H1 (cell line): ENCODE results near the gene BARX2. TPM values are rescaled to one million over a fixed set of nuclear protein-coding genes. Genes with fewer than 3 reads are reported as not detected.

Experiments used
- BACH1 ChIP-seq: IDR thresholded peaks from 2 replicates; pipeline ENCODE4 v1.6.1; 2012; ENCODE audit warnings: low read length, improper control_type of control experiment
- CBX5 ChIP-seq: fragments of 300-800, 300-1000 bp; sonication (generic); IDR thresholded peaks from 2 replicates; pipeline ENCODE4 v1.7.1; 2016; ENCODE audit warnings: antibody characterized with exemption, low read length, low read depth
- CHD1 ChIP-seq: IDR thresholded peaks from 2 replicates; pipeline ENCODE4 v1.6.1; 2012; ENCODE audit warnings: low read depth, low read length, improper control_type of control experiment
- CREB1 ChIP-seq: IDR thresholded peaks from 2 replicates; pipeline ENCODE4 v1.6.1; 2012; ENCODE audit warnings: inconsistent platforms
- CTBP2 ChIP-seq: IDR thresholded peaks from 2 replicates; pipeline ENCODE4 v1.7.0; 2011; ENCODE audit warnings: borderline replicate concordance, mild to moderate bottlenecking, moderate library complexity, mixed read lengths, low read length; ENCODE audit not compliant: insufficient read depth, insufficient read length
- E2F6 ChIP-seq: IDR thresholded peaks from 2 replicates; pipeline ENCODE4 v1.6.1; 2012; ENCODE audit warnings: inconsistent platforms
- EGR1 ChIP-seq: IDR thresholded peaks from 2 replicates; pipeline ENCODE4 v1.6.1; 2011; ENCODE audit warnings: low read depth, low read length, borderline replicate concordance
- HDAC2 ChIP-seq, 2 experiments: fragments of 300-600 bp in 1 of 2; sonication (generic) in 1 of 2; IDR thresholded peaks; 2 replicates each; pipeline ENCODE4 v1.6.1; 2011 to 2012; ENCODE audit warnings: low read depth in 2 of 2, low read length in 2 of 2, mild to moderate bottlenecking in 2 of 2, moderate library complexity in 2 of 2, borderline replicate concordance in 1 of 2, inconsistent platforms in 1 of 2
- JUN ChIP-seq: IDR thresholded peaks from 2 replicates; pipeline ENCODE4 v1.6.1; 2011; ENCODE audit warnings: low read depth, mild to moderate bottlenecking, improper control_type of control experiment, low read length
- JUND ChIP-seq: IDR thresholded peaks from 2 replicates; pipeline ENCODE4 v1.6.1; 2011; ENCODE audit warnings: mild to moderate bottlenecking, improper control_type of control experiment, low read length
- KDM1A ChIP-seq: fragments of 200-600, 300-600 bp; sonication (generic); IDR thresholded peaks from 2 replicates; pipeline ENCODE4 v1.7.1; 2016; ENCODE audit warnings: mild to moderate bottlenecking, low read length, borderline replicate concordance
- PHF8 ChIP-seq: fragments of 200-600 bp; sonication (generic); conservative IDR thresholded peaks from 2 replicates; pipeline ENCODE4 v1.7.1; 2012; ENCODE audit warnings: low read depth, mild to moderate bottlenecking, inconsistent platforms, low read length, moderate library complexity
- RAD21 ChIP-seq, 2 experiments: IDR thresholded peaks in 1 of 2; conservative IDR thresholded peaks in 1 of 2; 2 replicates each; pipeline ENCODE4 v1.6.1; 2011; ENCODE audit warnings: low read depth in 2 of 2, low read length in 2 of 2, improper control_type of control experiment in 1 of 2, inconsistent platforms in 1 of 2, mild to moderate bottlenecking in 1 of 2, moderate library complexity in 1 of 2
- SIN3A ChIP-seq, 2 experiments: IDR thresholded peaks in 1 of 2; conservative IDR thresholded peaks in 1 of 2; 2 replicates each; pipeline ENCODE4 v1.6.1; 2011 to 2012; ENCODE audit warnings: low read length in 2 of 2, improper control_type of control experiment in 1 of 2, low read depth in 1 of 2, mild to moderate bottlenecking in 1 of 2
- SIRT6 ChIP-seq: IDR thresholded peaks from one replicate; pipeline ENCODE4 v1.7.1; 2012; ENCODE audit warnings: low read length, inconsistent platforms
- SP1 ChIP-seq: IDR thresholded peaks from 2 replicates; pipeline ENCODE4 v1.6.1; 2011; ENCODE audit warnings: low read depth, low read length
- SP2 ChIP-seq: IDR thresholded peaks from 2 replicates; pipeline ENCODE4 v1.6.1; 2012; ENCODE audit warnings: mild to moderate bottlenecking, low read length, inconsistent platforms
- TEAD4 ChIP-seq: IDR thresholded peaks from 2 replicates; pipeline ENCODE4 v1.6.1; 2012; ENCODE audit warnings: low read depth, low read length, inconsistent platforms, mixed read lengths
- YY1 ChIP-seq: IDR thresholded peaks from 2 replicates; pipeline ENCODE4 v1.6.1; 2011; ENCODE audit warnings: low read depth, mild to moderate bottlenecking, low read length
- polyA plus RNA-seq, 7 experiments: library from polyadenylated mRNA; depleted of rRNA in 3 of 7; stranded (reverse) in 5 of 7; unstranded in 2 of 7; fragments of >200 nt in 5 of 7; fragments of 200-250 nt in 2 of 7; gene quantifications; 1 replicate in 5 of 7; 2 replicates in 1 of 7; 4 replicates in 1 of 7; pipeline versions ENCODE4 v1.2.1 to v1.2.3, GENCODE V29; 2011 to 2013; ENCODE audit warnings: missing spikeins in 2 of 7, mixed read lengths in 2 of 7
- total RNA-seq: library from RNA; stranded (reverse); fragmentation: NEBNext Ultra II Directional; extraction: Animal tissue kit (Norgen Biotek cat#: 25700); gene quantifications from 2 replicates; pipeline ENCODE4 v1.2.1, GENCODE V29; 2021
- TF ChIP-seq, protein P1 (sequence below): IDR thresholded peaks from 2 replicates; pipeline ENCODE4 v1.6.1; 2011; ENCODE audit warnings: low read depth, mild to moderate bottlenecking, low read length; ENCODE audit not compliant: insufficient read depth
- TF ChIP-seq, protein P2 (sequence below), 3 experiments: IDR thresholded peaks; 1 replicate in 2 of 3; 2 replicates in 1 of 3; pipeline versions ENCODE4 v1.5.1 to v1.6.1; 2011; ENCODE audit warnings: low read length in 3 of 3, mild to moderate bottlenecking in 3 of 3, inconsistent platforms in 2 of 3, low read depth in 1 of 3, moderate library complexity in 1 of 3; ENCODE audit not compliant: insufficient read depth in 1 of 3; ENCODE audit errors: control extremely low read depth in 1 of 3

The BARX2 gene
- total and polyA plus RNA-seq, 2 of the 8 experiments (the other 6 are each of a cell fraction or from before 2014, with no cell fraction given): not detected

DNA sequence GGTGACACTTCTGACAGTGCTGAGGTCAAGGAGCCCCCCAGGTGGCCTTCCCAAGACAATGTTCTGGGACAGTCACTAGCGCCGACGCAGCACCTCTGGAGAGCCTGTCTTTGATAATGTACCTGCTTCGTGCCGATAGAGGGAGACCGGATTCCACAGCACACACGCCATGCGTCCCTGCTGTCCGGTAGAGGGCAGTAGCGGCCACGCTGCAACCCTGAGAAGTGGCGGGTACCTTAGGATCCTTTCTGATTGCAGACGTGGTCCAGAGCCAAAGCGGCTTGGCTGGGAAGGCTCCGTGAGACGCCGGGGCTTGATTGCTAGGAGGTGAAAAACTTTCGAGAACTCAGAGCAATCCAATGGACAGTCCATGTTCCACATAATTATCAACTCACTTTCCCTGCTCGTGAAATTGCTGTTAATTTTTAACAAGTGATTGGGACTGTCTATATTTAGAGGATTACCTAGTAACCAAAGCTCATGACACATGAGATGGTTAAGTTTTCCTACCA is 11.4 kb upstream of the BARX2 start (continued):
- TF ChIP-seq YY1: peak; percentile 77
- TF ChIP-seq, protein P1, sequence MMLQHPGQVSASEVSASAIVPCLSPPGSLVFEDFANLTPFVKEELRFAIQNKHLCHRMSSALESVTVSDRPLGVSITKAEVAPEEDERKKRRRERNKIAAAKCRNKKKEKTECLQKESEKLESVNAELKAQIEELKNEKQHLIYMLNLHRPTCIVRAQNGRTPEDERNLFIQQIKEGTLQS: peak; percentile 82
- no peak for TF ChIP-seq EGR1
- no peak for TF ChIP-seq CTBP2
- no peak for TF ChIP-seq SIRT6
- TF ChIP-seq CHD1: no peak
- no peak for TF ChIP-seq CBX5
- TF ChIP-seq BACH1: 0 out of 2 replicates have a peak, but pooled peaks have one; percentile 11
- no peak for TF ChIP-seq KDM1A
- no peak for TF ChIP-seq SP2
- TF ChIP-seq SP1: peak; percentile 23; the same call in 1 of the 2 replicates
- TF ChIP-seq CREB1: peak; percentile 85
- TF ChIP-seq JUN: no peak
- TF ChIP-seq JUND: peak; percentile 78
- TF ChIP-seq PHF8: no peak
- no peak for TF ChIP-seq SIN3A (conservative IDR thresholded peaks at IDR 0.05 in 1 of 2, IDR thresholded peaks at IDR 0.05 in 1 of 2; ENCODE audit: low read depth in 1 of 2, low read length in 2 of 2)
- peak; percentile 56 for TF ChIP-seq E2F6
- peak; percentile 89 for TF ChIP-seq TEAD4
- TF ChIP-seq RAD21 (IDR thresholded peaks at IDR 0.05 in 1 of 2, conservative IDR thresholded peaks at IDR 0.05 in 1 of 2; ENCODE audit: low read depth in 2 of 2, low read length in 2 of 2): peak; percentile 100
- TF ChIP-seq HDAC2 (IDR thresholded peaks at IDR 0.05; ENCODE audit: borderline replicate concordance in 1 of 2, low read depth in 2 of 2, low read length in 2 of 2): no peak
- TF ChIP-seq, protein P2, sequence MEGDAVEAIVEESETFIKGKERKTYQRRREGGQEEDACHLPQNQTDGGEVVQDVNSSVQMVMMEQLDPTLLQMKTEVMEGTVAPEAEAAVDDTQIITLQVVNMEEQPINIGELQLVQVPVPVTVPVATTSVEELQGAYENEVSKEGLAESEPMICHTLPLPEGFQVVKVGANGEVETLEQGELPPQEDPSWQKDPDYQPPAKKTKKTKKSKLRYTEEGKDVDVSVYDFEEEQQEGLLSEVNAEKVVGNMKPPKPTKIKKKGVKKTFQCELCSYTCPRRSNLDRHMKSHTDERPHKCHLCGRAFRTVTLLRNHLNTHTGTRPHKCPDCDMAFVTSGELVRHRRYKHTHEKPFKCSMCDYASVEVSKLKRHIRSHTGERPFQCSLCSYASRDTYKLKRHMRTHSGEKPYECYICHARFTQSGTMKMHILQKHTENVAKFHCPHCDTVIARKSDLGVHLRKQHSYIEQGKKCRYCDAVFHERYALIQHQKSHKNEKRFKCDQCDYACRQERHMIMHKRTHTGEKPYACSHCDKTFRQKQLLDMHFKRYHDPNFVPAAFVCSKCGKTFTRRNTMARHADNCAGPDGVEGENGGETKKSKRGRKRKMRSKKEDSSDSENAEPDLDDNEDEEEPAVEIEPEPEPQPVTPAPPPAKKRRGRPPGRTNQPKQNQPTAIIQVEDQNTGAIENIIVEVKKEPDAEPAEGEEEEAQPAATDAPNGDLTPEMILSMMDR (IDR thresholded peaks at IDR 0.05; ENCODE audit: control extremely low read depth in 1 of 3, insufficient read depth in 1 of 3, low read depth in 1 of 3, low read length in 3 of 3): peak; percentile 100
